Lower leg skin (tissue), 3 donors: ENCODE data around the gene SLC25A52.
"Not testable (repeated sequence)": the region's sequence is repeated elsewhere in the genome, so short reads cannot be mapped to it uniquely, and the experiment has no call there.

ENCODE experiments used
- POLR2A ChIP-seq, 2 donors: fragments of 450-650 bp; IDR thresholded peaks; one replicate each; pipeline ENCODE4 v1.6.1; 2016 to 2017; ENCODE audit warnings: antibody characterized with exemption in 2 of 2, mild to moderate bottlenecking in 1 of 2, moderate library complexity in 1 of 2
- TF ChIP-seq, protein P1 (sequence below), 3 donors: fragments of 450-650 bp; IDR thresholded peaks; one replicate each; pipeline ENCODE4 v1.5.1; 2016; ENCODE audit warnings: antibody characterized with exemption in 3 of 3, mild to moderate bottlenecking in 3 of 3, moderate library complexity in 2 of 3

- TF ChIP-seq, protein P1, sequence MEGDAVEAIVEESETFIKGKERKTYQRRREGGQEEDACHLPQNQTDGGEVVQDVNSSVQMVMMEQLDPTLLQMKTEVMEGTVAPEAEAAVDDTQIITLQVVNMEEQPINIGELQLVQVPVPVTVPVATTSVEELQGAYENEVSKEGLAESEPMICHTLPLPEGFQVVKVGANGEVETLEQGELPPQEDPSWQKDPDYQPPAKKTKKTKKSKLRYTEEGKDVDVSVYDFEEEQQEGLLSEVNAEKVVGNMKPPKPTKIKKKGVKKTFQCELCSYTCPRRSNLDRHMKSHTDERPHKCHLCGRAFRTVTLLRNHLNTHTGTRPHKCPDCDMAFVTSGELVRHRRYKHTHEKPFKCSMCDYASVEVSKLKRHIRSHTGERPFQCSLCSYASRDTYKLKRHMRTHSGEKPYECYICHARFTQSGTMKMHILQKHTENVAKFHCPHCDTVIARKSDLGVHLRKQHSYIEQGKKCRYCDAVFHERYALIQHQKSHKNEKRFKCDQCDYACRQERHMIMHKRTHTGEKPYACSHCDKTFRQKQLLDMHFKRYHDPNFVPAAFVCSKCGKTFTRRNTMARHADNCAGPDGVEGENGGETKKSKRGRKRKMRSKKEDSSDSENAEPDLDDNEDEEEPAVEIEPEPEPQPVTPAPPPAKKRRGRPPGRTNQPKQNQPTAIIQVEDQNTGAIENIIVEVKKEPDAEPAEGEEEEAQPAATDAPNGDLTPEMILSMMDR (IDR thresholded peaks at IDR 0.05), result not testable (repeated sequence)
- not testable (repeated sequence) for TF ChIP-seq POLR2A (IDR thresholded peaks at IDR 0.05)
Measured at GRCh38 chr18:31809049-31809448, 48.4 kb upstream of the SLC25A52 start.
